ENCODE results near the gene RGS18.

- TF ChIP-seq POLR2AphosphoS5 (IDR thresholded peaks at IDR 0.05; ENCODE audit: low read depth, low read length) = no peak
- TF ChIP-seq SPI1 (IDR thresholded peaks at IDR 0.05; ENCODE audit: low read depth, low read length) = no peak
- no peak for TF ChIP-seq POLR2A (IDR thresholded peaks at IDR 0.05; ENCODE audit: low read depth, low read length)
- TF ChIP-seq TAF1 (IDR thresholded peaks at IDR 0.05; ENCODE audit: low read depth, low read length) = no peak
These were observed 12.9 kb downstream of the RGS18 start for GRCh38 chr1:192171123-192171522.
